OCI-LY1 (cell line): ENCODE measurements around the gene DEPDC5.

Experiments used
- H2AFZ ChIP-seq: fragments of 200-600 bp; sonication (generic), shearing (Covaris generic); 2 replicates; pipeline ENCODE4 v1.6.0; 2014; ENCODE audit warnings: antibody characterized with exemption, mild to moderate bottlenecking, low read length
- H3F3A ChIP-seq: fragments of 200-600 bp; sonication (generic), shearing (Covaris generic); 2 replicates; pipeline ENCODE4 v1.6.0; 2014; ENCODE audit warnings: mild to moderate bottlenecking, antibody characterized with exemption, low read length, moderate library complexity; ENCODE audit not compliant: insufficient read depth
- H3K27ac ChIP-seq: fragments of 200-600 bp; sonication (generic); 2 replicates; pipeline ENCODE4 v1.5.1; 2014; ENCODE audit warnings: low read length, mixed run types, mild to moderate bottlenecking, low read depth; ENCODE audit not compliant: poor library complexity, severe bottlenecking
- H3K27me3 ChIP-seq: fragments of 200-600 bp; sonication (generic); 2 replicates; pipeline ENCODE4 v1.6.0; 2014; ENCODE audit warnings: antibody characterized with exemption, mild to moderate bottlenecking, low read length, moderate library complexity; ENCODE audit not compliant: insufficient read depth
- H3K36me3 ChIP-seq: fragments of 200-600 bp; sonication (generic); 2 replicates; pipeline ENCODE4 v1.6.1; 2014; ENCODE audit warnings: mild to moderate bottlenecking, antibody characterized with exemption, low read length, moderate library complexity, mixed read lengths; ENCODE audit not compliant: insufficient read depth
- H3K4me1 ChIP-seq: fragments of 200-600 bp; sonication (generic); 2 replicates; pipeline ENCODE4 v1.5.1; 2014; ENCODE audit warnings: mild to moderate bottlenecking, low read length, moderate library complexity; ENCODE audit not compliant: insufficient read depth, severe bottlenecking
- H3K4me2 ChIP-seq: fragments of 200-600 bp; sonication (generic), shearing (Covaris generic); 2 replicates; pipeline ENCODE4 v1.6.1; 2014; ENCODE audit warnings: low read length
- H3K4me3 ChIP-seq: fragments of 200-600 bp; sonication (generic); 2 replicates; pipeline ENCODE4 v1.5.1; 2014; ENCODE audit warnings: low read length, low read depth, mild to moderate bottlenecking, mixed read lengths; ENCODE audit not compliant: poor library complexity, severe bottlenecking
- H3K79me2 ChIP-seq: fragments of 200-600 bp; shearing (Covaris generic); 2 replicates; pipeline ENCODE4 v1.6.1; 2016; ENCODE audit warnings: mixed run types, low read length, mixed read lengths; ENCODE audit not compliant: insufficient read depth
- H3K9ac ChIP-seq: fragments of 200-600 bp; sonication (generic), shearing (Covaris generic); 2 replicates; pipeline ENCODE4 v1.6.1; 2014; ENCODE audit warnings: mild to moderate bottlenecking, low read length, mixed read lengths
- H3K9me2 ChIP-seq: fragments of 200-600 bp; sonication (generic), shearing (Covaris generic); 2 replicates; pipeline ENCODE4 v1.6.1; 2014; ENCODE audit warnings: low read depth, mild to moderate bottlenecking, low read length, mixed read lengths
- H3K9me3 ChIP-seq: fragments of 200-600 bp; shearing (Covaris generic); 2 replicates; pipeline ENCODE4 v1.6.1; 2014; ENCODE audit warnings: low read length, mixed read lengths
- H4K20me1 ChIP-seq: fragments of 200-600 bp; sonication (generic), shearing (Covaris generic); 2 replicates; pipeline ENCODE4 v1.6.0; 2016; ENCODE audit warnings: mild to moderate bottlenecking, low read length; ENCODE audit not compliant: insufficient read depth
- CTCF ChIP-seq: fragments of 200-600 bp; sonication (generic), shearing (Covaris generic); IDR thresholded peaks from 2 replicates; pipeline ENCODE4 v1.5.1; 2017; ENCODE audit warnings: mild to moderate bottlenecking, antibody characterized with exemption, low read length, moderate library complexity, mixed read lengths
- EZH2 ChIP-seq: fragments of 200-600 bp; sonication (generic), shearing (Covaris generic); IDR thresholded peaks from 2 replicates; pipeline ENCODE4 v1.8.0; 2017; ENCODE audit warnings: borderline replicate concordance, mixed run types, mild to moderate bottlenecking, antibody characterized with exemption, low read length, moderate library complexity, mixed read lengths

Gene DEPDC5

GRCh38 chr22:31861226-31861840 is 107.5 kb downstream of the DEPDC5 start:
- H3K36me3 ChIP-seq, result peaks cover 36% of the 10 kb centered on the region
- no peaks in the 10 kb centered on the region for H3F3A ChIP-seq
- H3K79me2 ChIP-seq, result no peaks in the 10 kb centered on the region
- no peaks in the 10 kb centered on the region for H3K9me2 ChIP-seq
- H3K4me1 ChIP-seq, result no peaks in the 10 kb centered on the region
- H3K27me3 ChIP-seq, result no peaks in the 10 kb centered on the region
- H3K9ac ChIP-seq, result no peak overlapping the region
- H3K9me3 ChIP-seq, result no peaks in the 10 kb centered on the region
- H4K20me1 ChIP-seq, result no peaks in the 10 kb centered on the region
- H3K27ac ChIP-seq, result no peak overlapping the region
- TF ChIP-seq CTCF, result no peak
- TF ChIP-seq EZH2, result no peak
- no peak overlapping the region for H2AFZ ChIP-seq
- H3K4me2 ChIP-seq, result no peak overlapping the region
- H3K4me3 ChIP-seq, result no peak overlapping the region

- peaks cover 28% of the 10 kb centered on the region; the same call in 1 of the 2 replicates for H3K36me3 ChIP-seq
- no peaks in the 10 kb centered on the region for H3K79me2 ChIP-seq
- no peak overlapping the region for H3K27ac ChIP-seq
- no peaks in the 10 kb centered on the region for H3K27me3 ChIP-seq
- H3K9me3 ChIP-seq, result no peaks in the 10 kb centered on the region
- no peak overlapping the region for H2AFZ ChIP-seq
- H3K9me2 ChIP-seq, result no peaks in the 10 kb centered on the region
- no peak overlapping the region for H3K9ac ChIP-seq
- H3K4me1 ChIP-seq, result peaks cover 9% of the 10 kb centered on the region
- no peak overlapping the region for H3K4me3 ChIP-seq
- TF ChIP-seq CTCF (no peak), EZH2 (no peak)
- no peak overlapping the region for H3K4me2 ChIP-seq
- no peaks in the 10 kb centered on the region for H3F3A ChIP-seq
- H4K20me1 ChIP-seq, result no peaks in the 10 kb centered on the region
These were observed 113.1 kb downstream of the DEPDC5 start for GRCh38 chr22:31866918-31867317.

- no peak for TF ChIP-seq CTCF
- TF ChIP-seq EZH2, result no peak
- H3K4me3 ChIP-seq, result no peak overlapping the region
- H3F3A ChIP-seq, result no peaks in the 10 kb centered on the region
- H3K9me3 ChIP-seq, result no peaks in the 10 kb centered on the region
- no peaks in the 10 kb centered on the region for H3K79me2 ChIP-seq
- no peak overlapping the region for H2AFZ ChIP-seq
- no peak overlapping the region for H3K27ac ChIP-seq
- no peaks in the 10 kb centered on the region for H3K9me2 ChIP-seq
- no peaks in the 10 kb centered on the region for H3K27me3 ChIP-seq
- H4K20me1 ChIP-seq, result no peaks in the 10 kb centered on the region
- peaks cover 31% of the 10 kb centered on the region; the same call in 1 of the 2 replicates for H3K36me3 ChIP-seq
- H3K4me2 ChIP-seq, result no peak overlapping the region
- H3K9ac ChIP-seq, result no peak overlapping the region
- H3K4me1 ChIP-seq, result peaks cover 9% of the 10 kb centered on the region
These were observed 113.8 kb downstream of the DEPDC5 start for GRCh38 chr22:31867386-31868153.
